Heart left ventricle (tissue), 16 donors: ENCODE data around the gene SERINC5. TPM values are rescaled to one million over a fixed set of nuclear protein-coding genes. Genes with fewer than 3 reads are reported as not detected.

Experiments
- ATAC-seq, 4 donors: fragments of 200-7000 bp; cut with Tn5 transposase; one replicate each; pipeline ENCODE4 v1.9.1; 2020 to 2022; ENCODE audit warnings: moderate library complexity in 4 of 4, mild to moderate bottlenecking in 3 of 4, moderate number of reproducible peaks in 1 of 4
- DNase-seq, 5 donors: peaks; one replicate each; pipeline ENCODE4 v3.0.0-alpha.2; 2020
- H3K27ac ChIP-seq, 12 donors: fragments of 200-600 bp; sonication (generic) in 4 of 12; one replicate each; pipeline versions ENCODE4 v1.5.0 to v1.8.0; 2016 to 2022; ENCODE audit warnings: mild to moderate bottlenecking in 2 of 12
- H3K27me3 ChIP-seq, 9 donors: fragments of 200-600 bp; sonication (generic) in 2 of 9; one replicate each; pipeline versions ENCODE4 v1.5.1 to v1.8.0; 2016 to 2022; ENCODE audit warnings: mild to moderate bottlenecking in 3 of 9
- H3K36me3 ChIP-seq, 9 donors: fragments of 200-600 bp; sonication (generic) in 2 of 9; one replicate each; pipeline versions ENCODE4 v1.5.0 to v1.8.0; 2018 to 2022; ENCODE audit warnings: mild to moderate bottlenecking in 2 of 9
- H3K4me1 ChIP-seq, 12 donors: fragments of 200-600 bp; sonication (generic) in 4 of 12; one replicate each; pipeline versions ENCODE4 v1.5.0 to v1.8.0; 2016 to 2022; ENCODE audit warnings: mild to moderate bottlenecking in 3 of 12
- H3K4me3 ChIP-seq, 12 donors: fragments of 200-600 bp; sonication (generic) in 4 of 12; one replicate each; pipeline versions ENCODE4 v1.5.0 to v1.8.0; 2017 to 2022; ENCODE audit warnings: mild to moderate bottlenecking in 9 of 12, moderate library complexity in 4 of 12
- H3K9me3 ChIP-seq, 12 donors: fragments of 200-600 bp; sonication (generic) in 4 of 12; one replicate each; pipeline versions ENCODE4 v1.5.0 to v1.8.0; 2016 to 2022; ENCODE audit warnings: mild to moderate bottlenecking in 1 of 12
- POLR2A ChIP-seq, 2 donors: fragments of 450-650 bp; IDR thresholded peaks; one replicate each; pipeline ENCODE4 v1.6.1; 2017; ENCODE audit warnings: antibody characterized with exemption in 2 of 2, mild to moderate bottlenecking in 2 of 2, moderate library complexity in 2 of 2
- WGBS, 4 donors: extraction: QIAGEN DNeasy Blood & Tissue Kit in 2 of 4; methylation state at CpG; one replicate each; pipeline versions ENCODE4 v1.1.5 to v1.1.7; 2013 to 2018; 5-methylcytosine and 5-hydroxymethylcytosine counted together
- intact Hi-C, 10 donors: fragments of 100-400 bp; cut with DNase I; formaldehyde crosslinking; loops; one replicate each; pipeline versions ENCODE4 v1.11.1 to v1.14.2; 2022
- polyA plus RNA-seq, 2 donors: library from polyadenylated mRNA; stranded (reverse); fragments of 200-250 nt; gene quantifications; one replicate each; pipeline ENCODE4 v1.2.3, GENCODE V29; 2013
- total RNA-seq, 9 donors: library from RNA; depleted of rRNA in 2 of 9; stranded (reverse); fragments of >200 nt in 2 of 9; fragmentation: NEBNext Ultra II Directional in 3 of 9; extraction: Animal tissue kit (Norgen Biotek cat#: 25700) in 3 of 9; gene quantifications; one replicate each; pipeline versions ENCODE4 v1.1.0 to v1.2.4, GENCODE V29; 2016 to 2023
- TF ChIP-seq, protein P1 (sequence below), 12 donors: fragments of 200-600 bp; sonication (generic) in 4 of 12; IDR thresholded peaks; one replicate each; pipeline versions ENCODE4 v1.5.0 to v1.8.0; 2018 to 2022; ENCODE audit warnings: antibody characterized with exemption in 12 of 12, mild to moderate bottlenecking in 5 of 12
- donor health status: ischemic (EF 13 %, LVEDD 7.1; RV severe dilation, severe dysfunction).
- donor health status: healthy with polysubstance abuse.
- donor health status: DM: no; HTN: yes; CAD: no.
- donor health status: DM: no; HTN: no; CAD: no.
- donor health status: ischemic (EF 25% LVEDD 6.9; RV normal size, moderate dysfunction).
- donor health status: ischemic (EF 25% LVEDD 5.7; RV mildly dilated, moderate dysfunction).
- donor health status: healthy.
- donor health status: DM: yes; HTN: yes; CAD: no.
- donor health status: ischemic (EF 35%, LVEDD 5.7; RV mildly dilated, moderate dysfunction).
- donor health status: nonischemic (EF 11% LVEDD 7.7; RV severe dilation, severe dysfunction).
- donor health status: DM: yes; HTN: yes; CAD: no.
- donor health status: PGD.
- donor health status: ischemic (EF 29% LVEDD 5.4; RV normal size, mild dysfunction).
- donor health status: nonischemic (EF 23%, LVEDD 6.1; RV moderate dilation, normal function).

SERINC5 gene
- total and polyA plus RNA-seq, 11 donors, result 3.2 to 25.9 (median 13.5) TPM

GRCh38 chr5:80124121-80124918, 131.5 kb downstream of the SERINC5 start:
- H3K4me3 ChIP-seq, result no peak overlapping the region
- H3K27me3 ChIP-seq, result no peaks in the 10 kb centered on the region
- WGBS, 4 donors, result 89 to 94% (median 91%) methylated on average over 9 of the region's 9 CpGs
- intact Hi-C loops, result no loop called here
- no peak for TF ChIP-seq POLR2A (IDR thresholded peaks at IDR 0.05)
- TF ChIP-seq, protein P1, sequence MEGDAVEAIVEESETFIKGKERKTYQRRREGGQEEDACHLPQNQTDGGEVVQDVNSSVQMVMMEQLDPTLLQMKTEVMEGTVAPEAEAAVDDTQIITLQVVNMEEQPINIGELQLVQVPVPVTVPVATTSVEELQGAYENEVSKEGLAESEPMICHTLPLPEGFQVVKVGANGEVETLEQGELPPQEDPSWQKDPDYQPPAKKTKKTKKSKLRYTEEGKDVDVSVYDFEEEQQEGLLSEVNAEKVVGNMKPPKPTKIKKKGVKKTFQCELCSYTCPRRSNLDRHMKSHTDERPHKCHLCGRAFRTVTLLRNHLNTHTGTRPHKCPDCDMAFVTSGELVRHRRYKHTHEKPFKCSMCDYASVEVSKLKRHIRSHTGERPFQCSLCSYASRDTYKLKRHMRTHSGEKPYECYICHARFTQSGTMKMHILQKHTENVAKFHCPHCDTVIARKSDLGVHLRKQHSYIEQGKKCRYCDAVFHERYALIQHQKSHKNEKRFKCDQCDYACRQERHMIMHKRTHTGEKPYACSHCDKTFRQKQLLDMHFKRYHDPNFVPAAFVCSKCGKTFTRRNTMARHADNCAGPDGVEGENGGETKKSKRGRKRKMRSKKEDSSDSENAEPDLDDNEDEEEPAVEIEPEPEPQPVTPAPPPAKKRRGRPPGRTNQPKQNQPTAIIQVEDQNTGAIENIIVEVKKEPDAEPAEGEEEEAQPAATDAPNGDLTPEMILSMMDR (IDR thresholded peaks at IDR 0.05), result no peak
- peaks cover 0 to 53% (median 0%) of the 10 kb centered on the region in 12 donors for H3K4me1 ChIP-seq
- peak overlapping the region in 1 of 12 donors; percentile 80 for H3K27ac ChIP-seq
- no peaks in the 10 kb centered on the region for H3K36me3 ChIP-seq
- H3K9me3 ChIP-seq, result peaks cover 0 to 5% (median 0%) of the 10 kb centered on the region in 12 donors
- DNase-seq (no peak), ATAC-seq (no peak)

GRCh38 chr5:80122579-80122978, 133.3 kb downstream of the SERINC5 start:
- 78 to 85% (median 83%) methylated on average over 2 of the region's 2 CpGs for WGBS, 4 donors
- TF ChIP-seq, protein P1 (IDR thresholded peaks at IDR 0.05), result no peak
- no peak for TF ChIP-seq POLR2A (IDR thresholded peaks at IDR 0.05)

DNA sequence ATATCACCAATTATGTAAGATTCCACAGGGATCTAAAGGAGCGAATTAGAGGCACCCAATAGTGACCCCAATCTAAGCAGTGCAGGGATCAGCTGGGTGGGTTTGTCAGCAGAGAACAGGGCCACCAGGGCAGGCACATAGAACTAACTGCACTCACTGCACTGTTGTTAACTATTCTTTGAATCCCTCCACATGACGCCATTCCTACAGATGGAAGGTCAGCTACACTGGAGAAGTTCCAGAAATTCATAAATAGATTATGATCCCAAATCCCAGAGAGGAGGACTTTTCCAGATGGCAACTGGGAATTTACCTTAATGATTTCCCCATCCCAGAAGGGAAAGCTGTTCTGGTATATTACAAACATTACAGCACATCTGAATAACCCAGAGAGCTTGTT, 136.5 kb downstream of the SERINC5 start:
- DNase-seq (no peak), ATAC-seq (peak in 2 of 4 donors; percentile 33 to 36)
- 53 to 78% (median 67%) methylated on average over 2 of the region's 2 CpGs for WGBS, 4 donors
- Histone ChIP-seq H3K4me1 (peaks cover 0 to 17% (median 1%) of the 10 kb centered on the region in 12 donors), H3K36me3 (no peaks in the 10 kb centered on the region), H3K9me3 (peaks cover 0 to 6% (median 0%) of the 10 kb centered on the region in 12 donors), H3K27me3 (no peaks in the 10 kb centered on the region), H3K4me3 (no peak overlapping the region), H3K27ac (no peak overlapping the region)
- TF ChIP-seq POLR2A (IDR thresholded peaks at IDR 0.05), result no peak
- TF ChIP-seq, protein P1 (IDR thresholded peaks at IDR 0.05), result no peak
- intact Hi-C loops, result no loop called here

More at GRCh38 chr5:80122579-80122978, 133.3 kb downstream of the SERINC5 start:
- peaks cover 0 to 48% (median 0%) of the 10 kb centered on the region in 12 donors for H3K4me1 ChIP-seq
- no peak for DNase-seq
- intact Hi-C loops, result no loop called here
- peak overlapping the region in 2 of 12 donors; percentile 34 to 71 for H3K27ac ChIP-seq
- ATAC-seq, result peak in 1 of 4 donors; percentile 54
- H3K9me3 ChIP-seq, result peaks cover 0 to 5% (median 0%) of the 10 kb centered on the region in 12 donors
- no peak overlapping the region for H3K4me3 ChIP-seq
- H3K27me3 ChIP-seq, result no peaks in the 10 kb centered on the region
- H3K36me3 ChIP-seq, result no peaks in the 10 kb centered on the region

GRCh38 chr5:80117446-80117845, 138.4 kb downstream of the SERINC5 start:
- intact Hi-C loops, result no loop called here
- no peak for ATAC-seq
- no peak overlapping the region for H3K27ac ChIP-seq
- TF ChIP-seq, protein P1 (IDR thresholded peaks at IDR 0.05), result no peak
- TF ChIP-seq POLR2A (IDR thresholded peaks at IDR 0.05), result no peak
- no peak overlapping the region for H3K4me3 ChIP-seq
- no peaks in the 10 kb centered on the region for H3K36me3 ChIP-seq
- no peak for DNase-seq
- peaks cover 0 to 6% (median 0%) of the 10 kb centered on the region in 12 donors for H3K9me3 ChIP-seq
- H3K4me1 ChIP-seq, result peaks cover 0 to 10% (median 0%) of the 10 kb centered on the region in 12 donors
- H3K27me3 ChIP-seq, result no peaks in the 10 kb centered on the region
